Stimulated activated CD8-positive, alpha-beta memory T cell treated with anti-CD3 and anti-CD28 coated beads, Interleukin-12 subunit alpha, Interleukin-12 subunit beta, amount 100 ng/mL, for 24 hours (primary cell): Measurements from ENCODE around the gene NPC1.
"Not testable (repeated sequence)": the region's sequence is repeated elsewhere in the genome, so short reads cannot be mapped to it uniquely, and the experiment has no call there.

Experiments
- DNase-seq: peaks from one replicate; pipeline ENCODE4 v3.0.0-alpha.2; 2020; ENCODE audit errors: extremely low read depth

Gene NPC1

GRCh38 chr18:23523429-23524212, 62.7 kb downstream of the NPC1 start:
- no peak for DNase-seq

GRCh38 chr18:23521907-23522306, 64.4 kb downstream of the NPC1 start:
- DNase-seq = no peak

GRCh38 chr18:23521271-23521670, 65.0 kb downstream of the NPC1 start:
- DNase-seq = no peak

GRCh38 chr18:23519734-23520133, 66.6 kb downstream of the NPC1 start:
- DNase-seq = no peak

- peak; percentile 34 for DNase-seq
Observed at GRCh38 chr18:23515911-23516546, 70.3 kb downstream of the NPC1 start.

GRCh38 chr18:23512641-23513040, 73.7 kb downstream of the NPC1 start:
- DNase-seq = no peak

- DNase-seq = not testable (repeated sequence)
Observed at GRCh38 chr18:23512216-23512615, 74.1 kb downstream of the NPC1 start.

- DNase-seq = not testable (repeated sequence)
Observed at GRCh38 chr18:23510923-23511322, 75.4 kb downstream of the NPC1 start.

- no peak for DNase-seq
Observed at GRCh38 chr18:23506393-23506792, 79.9 kb downstream of the NPC1 start.

- no peak for DNase-seq
Observed at GRCh38 chr18:23504720-23505119, 81.6 kb downstream of the NPC1 start.

GRCh38 chr18:23503963-23504344, 82.4 kb downstream of the NPC1 start:
- no peak for DNase-seq

- peak; percentile 98 for DNase-seq
Observed at GRCh38 chr18:23503038-23503962, 83.0 kb downstream of the NPC1 start, which contains the start of gene RMC1. Gene RMC1 (plus strand): TSS chr18:23503511. CDS start chr18:23503619, 108 bp downstream.

- no peak for DNase-seq
Observed at GRCh38 chr18:23502516-23503037, 83.7 kb downstream of the NPC1 start.

GRCh38 chr18:23501626-23502025, 84.7 kb downstream of the NPC1 start:
- DNase-seq = no peak

GRCh38 chr18:23499291-23499781, 87.0 kb downstream of the NPC1 start:
- no peak for DNase-seq

GRCh38 chr18:23498877-23499276, 87.4 kb downstream of the NPC1 start:
- DNase-seq = peak; percentile 46

- DNase-seq = no peak
Observed at GRCh38 chr18:23498117-23498516, 88.2 kb downstream of the NPC1 start.

- DNase-seq = no peak
Observed at GRCh38 chr18:23495723-23496440, 90.4 kb downstream of the NPC1 start.

- DNase-seq = no peak
Observed at GRCh38 chr18:23494992-23495391, 91.3 kb downstream of the NPC1 start.

GRCh38 chr18:23493654-23494053, 92.7 kb downstream of the NPC1 start:
- DNase-seq = no peak

- not testable (repeated sequence) for DNase-seq
Observed at GRCh38 chr18:23489586-23489985, 96.7 kb downstream of the NPC1 start.
